ENCODE measurements around the gene KIF12.

DNA sequence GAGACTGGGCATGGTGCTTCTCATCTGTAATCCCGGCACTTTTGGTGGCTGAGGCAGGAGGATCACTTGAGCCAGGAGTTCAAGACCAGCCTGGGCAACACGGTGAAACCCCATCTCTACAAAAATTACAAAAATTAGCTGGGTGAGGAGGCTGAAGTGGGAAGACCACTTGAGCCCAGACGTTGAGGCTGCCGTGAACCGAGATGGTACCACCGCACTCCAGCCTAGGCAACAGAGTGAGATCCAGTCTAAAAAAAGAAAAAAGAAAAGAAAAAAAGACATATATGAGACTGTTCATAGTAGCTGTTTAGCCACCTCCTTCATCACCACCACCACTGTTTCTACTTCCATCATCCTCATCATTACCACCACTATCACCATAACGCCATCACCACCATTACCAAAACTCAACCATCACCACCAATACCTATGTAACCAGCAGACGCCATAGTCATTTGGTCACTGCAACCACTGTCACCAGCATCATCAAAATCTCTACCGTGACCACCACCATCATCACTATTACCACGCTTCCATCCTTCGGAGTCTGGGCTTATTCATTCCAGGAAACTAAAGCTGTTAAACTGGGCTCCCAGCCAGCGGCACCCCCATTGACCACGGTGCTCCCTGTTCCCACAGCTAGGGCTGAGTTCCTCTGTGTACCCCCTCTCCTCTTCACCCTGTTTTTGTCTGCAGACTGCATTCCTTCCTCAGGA, 8.4 kb upstream of the KIF12 start:
- TF ChIP-seq, protein P1, sequence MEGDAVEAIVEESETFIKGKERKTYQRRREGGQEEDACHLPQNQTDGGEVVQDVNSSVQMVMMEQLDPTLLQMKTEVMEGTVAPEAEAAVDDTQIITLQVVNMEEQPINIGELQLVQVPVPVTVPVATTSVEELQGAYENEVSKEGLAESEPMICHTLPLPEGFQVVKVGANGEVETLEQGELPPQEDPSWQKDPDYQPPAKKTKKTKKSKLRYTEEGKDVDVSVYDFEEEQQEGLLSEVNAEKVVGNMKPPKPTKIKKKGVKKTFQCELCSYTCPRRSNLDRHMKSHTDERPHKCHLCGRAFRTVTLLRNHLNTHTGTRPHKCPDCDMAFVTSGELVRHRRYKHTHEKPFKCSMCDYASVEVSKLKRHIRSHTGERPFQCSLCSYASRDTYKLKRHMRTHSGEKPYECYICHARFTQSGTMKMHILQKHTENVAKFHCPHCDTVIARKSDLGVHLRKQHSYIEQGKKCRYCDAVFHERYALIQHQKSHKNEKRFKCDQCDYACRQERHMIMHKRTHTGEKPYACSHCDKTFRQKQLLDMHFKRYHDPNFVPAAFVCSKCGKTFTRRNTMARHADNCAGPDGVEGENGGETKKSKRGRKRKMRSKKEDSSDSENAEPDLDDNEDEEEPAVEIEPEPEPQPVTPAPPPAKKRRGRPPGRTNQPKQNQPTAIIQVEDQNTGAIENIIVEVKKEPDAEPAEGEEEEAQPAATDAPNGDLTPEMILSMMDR (IDR thresholded peaks at IDR 0.05), result no peak
- no peak for TF ChIP-seq POLR2A (IDR thresholded peaks at IDR 0.05)
